ENCODE results near the gene CFHR4. TPM values are rescaled to one million over a fixed set of nuclear protein-coding genes. Genes with fewer than 3 reads are reported as not detected.
"Not testable (repeated sequence)": the region's sequence is repeated elsewhere in the genome, so short reads cannot be mapped to it uniquely, and the experiment has no call there.

CFHR4 gene
- not detected in 2 replicates for total RNA-seq

DNA sequence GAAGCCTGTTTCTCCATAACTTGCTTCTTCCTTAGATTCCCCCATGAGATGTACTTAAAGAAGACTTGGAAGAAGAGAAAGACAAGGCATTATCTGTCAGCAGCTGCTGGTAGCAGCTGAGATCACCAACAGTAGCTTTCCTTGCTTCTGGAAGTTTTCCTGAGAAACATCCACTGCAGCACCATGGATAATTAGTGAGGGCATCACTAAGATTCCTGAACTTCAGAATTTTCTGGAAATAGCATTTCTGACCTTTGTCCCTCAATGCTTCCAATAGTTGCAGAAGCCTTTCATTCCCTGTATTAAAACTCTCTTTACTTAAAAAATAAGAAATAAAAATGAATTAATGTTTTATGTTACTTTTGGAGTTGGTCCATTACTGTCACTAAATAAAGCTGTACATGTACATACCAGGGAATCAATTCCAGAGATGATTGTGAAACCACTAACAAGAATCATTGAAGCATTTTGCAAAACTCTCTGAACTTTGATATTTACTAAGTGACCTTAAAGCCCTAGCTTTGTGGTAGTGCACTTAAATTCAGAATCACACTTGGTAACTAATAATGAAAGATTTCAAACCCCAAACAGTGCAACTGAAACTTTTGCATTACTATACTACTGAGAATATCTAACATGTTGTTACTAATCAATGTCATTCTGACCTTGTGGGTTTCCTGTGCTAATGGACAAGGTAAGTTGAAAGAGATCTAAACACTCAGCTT, at the start of gene CFHR4:
TSS of gene CFHR4 (plus strand) at position 538 of the 725 bp plus-strand sequence. CDS start at position 637, 99 bp downstream.
- FAIRE-seq (no peak), DNase-seq (ENCODE audit: low read depth) (no peak)
- no peaks in the 10 kb centered on the region for H3K27me3 ChIP-seq (ENCODE audit: control insufficient read depth, insufficient read depth, low read length)
- no peaks in the 10 kb centered on the region for H3K36me3 ChIP-seq (ENCODE audit: control insufficient read depth, insufficient read depth, low read length)
- H3K4me3 ChIP-seq (ENCODE audit: low read depth, low read length), result no peak within 1 kb of the TSS
- TF ChIP-seq, protein P1, sequence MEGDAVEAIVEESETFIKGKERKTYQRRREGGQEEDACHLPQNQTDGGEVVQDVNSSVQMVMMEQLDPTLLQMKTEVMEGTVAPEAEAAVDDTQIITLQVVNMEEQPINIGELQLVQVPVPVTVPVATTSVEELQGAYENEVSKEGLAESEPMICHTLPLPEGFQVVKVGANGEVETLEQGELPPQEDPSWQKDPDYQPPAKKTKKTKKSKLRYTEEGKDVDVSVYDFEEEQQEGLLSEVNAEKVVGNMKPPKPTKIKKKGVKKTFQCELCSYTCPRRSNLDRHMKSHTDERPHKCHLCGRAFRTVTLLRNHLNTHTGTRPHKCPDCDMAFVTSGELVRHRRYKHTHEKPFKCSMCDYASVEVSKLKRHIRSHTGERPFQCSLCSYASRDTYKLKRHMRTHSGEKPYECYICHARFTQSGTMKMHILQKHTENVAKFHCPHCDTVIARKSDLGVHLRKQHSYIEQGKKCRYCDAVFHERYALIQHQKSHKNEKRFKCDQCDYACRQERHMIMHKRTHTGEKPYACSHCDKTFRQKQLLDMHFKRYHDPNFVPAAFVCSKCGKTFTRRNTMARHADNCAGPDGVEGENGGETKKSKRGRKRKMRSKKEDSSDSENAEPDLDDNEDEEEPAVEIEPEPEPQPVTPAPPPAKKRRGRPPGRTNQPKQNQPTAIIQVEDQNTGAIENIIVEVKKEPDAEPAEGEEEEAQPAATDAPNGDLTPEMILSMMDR (IDR thresholded peaks at IDR 0.05; ENCODE audit: insufficient read depth, low read length, severe bottlenecking), result no peak

DNA sequence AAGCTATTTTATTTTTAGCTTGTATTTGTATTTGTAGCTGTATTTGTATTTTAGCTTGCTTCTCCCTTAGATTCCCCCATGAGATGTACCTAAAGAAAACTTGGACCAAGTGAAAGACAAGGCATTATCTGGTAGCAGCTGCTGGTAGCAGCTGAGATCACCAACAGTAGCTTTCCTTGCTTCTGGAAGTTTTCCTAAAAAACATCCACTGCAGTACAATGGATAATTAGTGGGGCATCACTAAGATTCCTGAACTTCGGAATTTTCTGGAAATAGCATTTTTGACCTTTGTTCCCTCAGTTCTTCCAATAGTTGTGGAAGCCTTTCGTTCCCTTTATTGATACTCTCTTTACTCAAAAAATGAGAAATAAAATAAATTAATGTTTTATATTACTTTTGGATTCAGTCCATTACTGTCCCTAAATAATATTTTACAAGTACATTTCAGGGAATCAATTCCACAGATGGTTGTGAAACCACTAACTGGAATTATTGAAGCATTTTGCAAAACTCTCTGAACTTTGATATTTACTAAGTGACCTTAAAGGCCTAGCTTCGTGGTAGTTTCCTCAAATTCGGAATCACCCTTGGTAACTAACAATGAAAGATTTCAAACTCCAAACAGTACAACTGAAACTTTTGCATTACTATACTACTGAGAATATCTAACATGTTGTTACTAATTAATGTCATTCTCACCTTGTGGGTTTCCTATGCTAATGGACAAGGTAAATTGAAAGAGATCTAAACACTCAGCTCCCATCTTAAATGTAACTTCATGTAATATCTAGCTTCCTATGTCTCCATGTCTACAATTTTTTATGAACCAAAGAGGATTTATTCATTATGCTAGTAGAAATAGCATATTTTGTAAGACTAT, 38.0 kb upstream of the CFHR4 start:
- not testable (repeated sequence) for H3K4me3 ChIP-seq (ENCODE audit: low read depth, low read length); DNase-seq (ENCODE audit: low read depth); FAIRE-seq; H3K36me3 ChIP-seq (ENCODE audit: control insufficient read depth, insufficient read depth, low read length); H3K27me3 ChIP-seq (ENCODE audit: control insufficient read depth, insufficient read depth, low read length)

DNA sequence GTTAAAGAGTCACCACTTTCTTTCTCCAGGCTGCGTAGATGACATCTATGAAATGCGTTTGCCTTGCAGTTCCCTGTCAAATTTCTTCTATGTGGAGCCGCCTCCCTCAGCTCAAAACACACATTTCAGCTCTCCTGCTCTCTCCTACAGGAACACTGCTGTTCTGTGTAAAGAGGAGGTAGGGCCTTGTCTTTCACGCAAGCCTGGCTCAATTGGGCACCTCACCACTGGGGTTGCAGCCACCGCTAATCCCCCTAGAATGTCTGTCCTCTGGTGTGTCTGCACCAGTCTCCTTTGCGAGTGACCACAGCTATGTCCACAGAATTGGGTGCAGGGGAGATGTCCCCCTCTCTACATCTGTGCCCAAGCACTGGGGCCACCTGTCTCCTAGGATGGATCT, 31.8 kb upstream of the CFHR4 start:
- DNase-seq (ENCODE audit: low read depth) (no peak), FAIRE-seq (no peak)
- Histone ChIP-seq H3K4me3 (ENCODE audit: low read depth, low read length) (no peak overlapping the region), H3K36me3 (ENCODE audit: control insufficient read depth, insufficient read depth, low read length) (no peaks in the 10 kb centered on the region), H3K27me3 (ENCODE audit: control insufficient read depth, insufficient read depth, low read length) (no peaks in the 10 kb centered on the region)
- TF ChIP-seq, protein P1 (IDR thresholded peaks at IDR 0.05; ENCODE audit: insufficient read depth, low read length, severe bottlenecking), result no peak

DNA sequence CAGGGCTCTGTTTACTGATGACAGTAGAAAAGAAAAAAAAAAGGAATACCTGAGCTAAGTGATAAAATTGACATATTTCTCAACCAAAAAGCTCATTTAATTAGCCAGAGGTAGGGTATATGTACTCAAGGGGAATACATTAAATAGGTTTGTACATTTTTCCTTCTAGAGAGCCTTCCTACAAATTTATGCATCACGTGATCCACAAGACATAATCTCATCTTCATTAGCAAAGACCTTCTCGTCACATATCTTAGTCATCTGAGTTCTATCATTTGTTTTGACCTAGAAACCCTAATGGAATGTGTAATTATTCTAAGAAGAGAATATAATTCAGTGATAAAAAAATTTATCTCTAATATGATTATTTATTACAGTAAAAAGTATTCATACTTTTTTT, 30.7 kb upstream of the CFHR4 start:
- TF ChIP-seq, protein P1 (IDR thresholded peaks at IDR 0.05; ENCODE audit: insufficient read depth, low read length, severe bottlenecking), result no peak
- no peak overlapping the region for H3K4me3 ChIP-seq (ENCODE audit: low read depth, low read length)
- DNase-seq (ENCODE audit: low read depth) (no peak), FAIRE-seq (no peak)
- H3K27me3 ChIP-seq (ENCODE audit: control insufficient read depth, insufficient read depth, low read length), result no peaks in the 10 kb centered on the region
- no peaks in the 10 kb centered on the region for H3K36me3 ChIP-seq (ENCODE audit: control insufficient read depth, insufficient read depth, low read length)

DNA sequence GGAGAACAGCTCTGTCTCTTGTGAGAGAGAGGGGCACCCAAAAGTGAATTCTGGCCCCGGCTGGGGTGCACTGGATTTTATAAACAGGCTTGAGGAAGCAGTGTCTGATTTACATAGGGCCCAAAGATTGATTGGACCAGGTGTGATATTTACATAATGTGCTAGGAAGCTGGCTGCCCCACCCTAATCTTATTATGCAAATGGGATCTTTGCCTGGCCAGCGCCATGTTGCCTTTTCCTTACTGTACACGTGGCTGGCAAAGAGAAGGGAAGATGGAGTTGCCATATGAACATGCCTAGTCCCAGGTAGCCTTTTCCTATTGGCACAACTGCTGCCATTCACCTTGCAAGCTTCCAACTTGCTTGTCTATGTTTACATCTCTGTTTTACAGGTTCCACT, 29.0 kb upstream of the CFHR4 start:
- no peaks in the 10 kb centered on the region for H3K36me3 ChIP-seq (ENCODE audit: control insufficient read depth, insufficient read depth, low read length)
- FAIRE-seq (no peak), DNase-seq (ENCODE audit: low read depth) (no peak)
- TF ChIP-seq, protein P1 (IDR thresholded peaks at IDR 0.05; ENCODE audit: insufficient read depth, low read length, severe bottlenecking), result no peak
- H3K4me3 ChIP-seq (ENCODE audit: low read depth, low read length), result no peak overlapping the region
- no peaks in the 10 kb centered on the region for H3K27me3 ChIP-seq (ENCODE audit: control insufficient read depth, insufficient read depth, low read length)

GRCh38 chr1:196860323-196860884, 27.4 kb upstream of the CFHR4 start:
- Histone ChIP-seq H3K27me3 (ENCODE audit: control insufficient read depth, insufficient read depth, low read length) (no peaks in the 10 kb centered on the region), H3K4me3 (ENCODE audit: low read depth, low read length) (no peak overlapping the region), H3K36me3 (ENCODE audit: control insufficient read depth, insufficient read depth, low read length) (no peaks in the 10 kb centered on the region)
- FAIRE-seq (no peak), DNase-seq (ENCODE audit: low read depth) (no peak)
- TF ChIP-seq, protein P1 (IDR thresholded peaks at IDR 0.05; ENCODE audit: insufficient read depth, low read length, severe bottlenecking), result no peak
